Spleen (tissue), 13 donors: ENCODE data around the gene GUCD1. TPM values are rescaled to one million over a fixed set of nuclear protein-coding genes. Genes with fewer than 3 reads are reported as not detected.
"Not testable (repeated sequence)": the region's sequence is repeated elsewhere in the genome, so short reads cannot be mapped to it uniquely, and the experiment has no call there.

Experiments used
- DNase-seq: peaks from one replicate; pipeline ENCODE4 v3.0.0-alpha.2; 2020
- H3K27ac ChIP-seq, 8 donors: fragments of 200-600 bp; sonication (generic) in 7 of 8; 1 replicate in 4 of 8; 2 replicates in 4 of 8; pipeline versions ENCODE4 v1.5.0 to v1.8.0; 2016 to 2021; ENCODE audit warnings: inconsistent platforms in 4 of 8, mild to moderate bottlenecking in 4 of 8, moderate library complexity in 1 of 8
- H3K27me3 ChIP-seq, 7 donors: fragments of 200-600 bp; sonication (generic) in 6 of 7; replicated peaks in 1 of 7; 1 replicate in 4 of 7; 2 replicates in 3 of 7; pipeline versions ENCODE4 v1.5.0 to v1.8.0; 2016 to 2021; ENCODE audit warnings: inconsistent platforms in 3 of 7, mild to moderate bottlenecking in 1 of 7
- H3K36me3 ChIP-seq, 6 donors: fragments of 200-600 bp; sonication (generic) in 5 of 6; 1 replicate in 4 of 6; 2 replicates in 2 of 6; pipeline versions ENCODE4 v1.5.0 to v1.8.0; 2016 to 2021; ENCODE audit warnings: inconsistent platforms in 2 of 6
- H3K4me1 ChIP-seq, 6 donors: fragments of 200-600 bp; sonication (generic) in 5 of 6; 1 replicate in 3 of 6; 2 replicates in 3 of 6; pipeline versions ENCODE4 v1.5.0 to v1.8.0; 2016 to 2021; ENCODE audit warnings: inconsistent platforms in 3 of 6
- H3K4me3 ChIP-seq, 8 donors: fragments of 200-600 bp; sonication (generic) in 7 of 8; 1 replicate in 4 of 8; 2 replicates in 4 of 8; pipeline versions ENCODE4 v1.5.0 to v1.8.0; 2016 to 2021; ENCODE audit warnings: inconsistent platforms in 4 of 8, mild to moderate bottlenecking in 4 of 8, moderate library complexity in 2 of 8
- H3K9me3 ChIP-seq, 8 donors: fragments of 200-600 bp; sonication (generic) in 7 of 8; 1 replicate in 4 of 8; 2 replicates in 4 of 8; pipeline versions ENCODE4 v1.5.0 to v1.8.0; 2016 to 2021; ENCODE audit warnings: inconsistent platforms in 4 of 8
- CTCF ChIP-seq, 11 experiments: fragments of 200-600 bp in 7 of 11; fragments of 450-650 bp in 4 of 11; sonication (generic) in 4 of 11; IDR thresholded peaks in 8 of 11; conservative IDR thresholded peaks in 3 of 11; 1 replicate in 7 of 11; 2 replicates in 4 of 11; pipeline versions ENCODE4 v1.4.0 to v1.8.0; 2016 to 2021; ENCODE audit warnings: antibody characterized with exemption in 11 of 11, inconsistent platforms in 4 of 11, mild to moderate bottlenecking in 1 of 11
- POLR2A ChIP-seq, 3 donors: fragments of 450-650 bp; IDR thresholded peaks; one replicate each; pipeline ENCODE4 v1.5.1; 2017; ENCODE audit warnings: antibody characterized with exemption in 3 of 3, mild to moderate bottlenecking in 1 of 3
- POLR2AphosphoS5 ChIP-seq, 3 donors: sonication (generic); formaldehyde crosslinking; IDR thresholded peaks; one replicate each; pipeline ENCODE4 v1.5.1; 2017; ENCODE audit warnings: antibody characterized with exemption in 3 of 3
- WGBS, 5 donors: extraction: QIAGEN DNeasy Blood & Tissue Kit in 3 of 5; methylation state at CpG; one replicate each; pipeline versions ENCODE4 v1.1.5 to v1.1.7; 2013 to 2018; 5-methylcytosine and 5-hydroxymethylcytosine counted together
- intact Hi-C: fragments of 100-400 bp; cut with DNase I; formaldehyde crosslinking; loops from one replicate; pipeline ENCODE4 v1.15.0; 2023; ENCODE audit warnings: low total_unique reads
- long read RNA-seq, 2 donors: transcript quantifications; one replicate each; lab custom pipeline, GENCODE V29; 2026
- polyA plus RNA-seq, 3 donors: library from polyadenylated mRNA; stranded (reverse); fragments of 200-250 nt; gene quantifications; one replicate each; pipeline ENCODE4 v1.2.1, GENCODE V29; 2013
- total RNA-seq, 7 donors: library from RNA; depleted of rRNA in 3 of 7; stranded (reverse); fragments of >200 nt in 3 of 7; fragmentation: NEBNext Ultra II Directional in 4 of 7; extraction: Animal tissue kit (Norgen Biotek cat#: 25700) in 4 of 7; gene quantifications; one replicate each; pipeline versions ENCODE4 v1.1.0 to v1.2.1, GENCODE V29; 2016 to 2021
- donor health status: healthy with polysubstance abuse.
- donor health status: DM: no; HTN: no; CAD: no; lungs with moderate emphysema.
- donor health status: DM: no; HTN: no; CAD: no.
- donor health status: Bipolar disorder and iron deficiency.
- donor health status: healthy.
- donor health status: DM: no; HTN: no; CAD: no.
- donor health status: DM: yes; HTN: yes; CAD: no.

The GUCD1 gene
- total RNA-seq = 100 to 1,000 TPM in 5 of 7 donors, 10 to 100 TPM in 2; 85.4 to 162 (median 112) TPM
- polyA plus RNA-seq = 100 to 1,000 TPM in 2 of 3 donors, 10 to 100 TPM in 1; 82.6 to 108 (median 105) TPM
- long read RNA-seq, donor 1, partial matches to known transcripts = 12 of 22 reads
- long read RNA-seq, donor 1, other reads (novel, unspliced or antisense) = 0 of 22 reads
- long read RNA-seq, donor 2, transcript GUCD1-206 (6 exons, 3,613 nt) = major isoform, 12 of 17 reads
- long read RNA-seq, donor 2, partial matches to known transcripts = 0 of 17 reads
- long read RNA-seq, donor 2, other reads (novel, unspliced or antisense) = 0 of 17 reads

DNA sequence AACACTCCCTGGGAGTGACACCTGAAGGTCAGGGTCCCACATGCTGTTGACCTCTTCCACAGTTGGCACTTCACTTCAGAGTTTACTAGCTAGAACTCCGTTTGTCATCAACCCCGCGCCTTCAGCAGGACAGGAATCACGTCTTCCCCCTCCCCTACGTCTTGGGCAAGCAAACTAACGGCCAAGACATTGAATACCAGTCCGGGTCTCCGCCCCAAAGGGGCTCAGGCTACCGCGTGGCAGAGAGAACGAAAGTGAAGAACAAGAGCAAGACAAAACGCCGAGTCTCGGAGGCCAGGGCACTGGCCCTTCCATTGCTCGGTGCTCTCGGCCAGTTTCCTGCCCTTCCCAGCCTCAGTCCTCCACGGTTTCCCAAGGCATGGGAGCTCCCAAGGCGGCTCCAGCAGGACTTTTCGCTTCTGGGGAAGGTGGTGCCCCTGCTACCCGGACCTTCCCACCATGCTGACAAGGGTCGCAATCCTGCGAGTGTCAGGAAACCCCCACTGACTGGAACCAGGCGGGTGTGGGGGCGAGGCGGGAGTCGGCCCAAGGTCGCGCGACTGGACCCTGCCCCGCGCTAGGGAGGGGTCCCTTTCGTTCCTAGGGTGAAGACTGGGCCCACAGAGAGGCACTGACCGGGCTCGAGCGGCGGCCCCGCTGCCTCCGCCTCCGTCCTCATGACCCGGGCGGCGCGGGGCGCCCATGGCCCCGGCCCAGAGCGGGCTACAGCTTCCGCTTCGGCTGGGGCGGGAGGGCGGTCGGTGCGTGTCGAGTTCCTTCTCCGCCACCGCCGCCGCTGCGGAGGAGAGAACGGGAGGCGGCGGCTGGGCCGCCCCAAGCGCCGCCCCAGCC is at the start of gene GUCD1:
Gene GUCD1 (minus strand): TSS at position 826 of the 852 bp plus-strand sequence. CDS start 147 bp downstream, at position 679.
- DNase-seq = no peak
- Histone ChIP-seq H3K4me1 (peaks cover 52 to 86% (median 81%) of the 10 kb centered on the region in 6 donors), H3K27ac (peak within 1 kb of the TSS; percentile 94 to 99 (median 98)), H3K27me3 (no peaks in the 10 kb centered on the region), H3K9me3 (no peaks in the 10 kb centered on the region), H3K36me3 (peaks cover 0 to 50% (median 29%) of the 10 kb centered on the region in 6 donors), H3K4me3 (peak within 1 kb of the TSS; percentile 83 to 99 (median 94))
- peak; percentile 90 to 93 (median 91) for TF ChIP-seq POLR2AphosphoS5 (IDR thresholded peaks at IDR 0.05)
- TF ChIP-seq POLR2A (IDR thresholded peaks at IDR 0.05) = peak in 2 of 3 donors; percentile 82 to 86
- no peak for TF ChIP-seq CTCF (IDR thresholded peaks at IDR 0.05 in 8 of 11, conservative IDR thresholded peaks at IDR 0.05 in 3 of 11)
- intact Hi-C loops = no loop called here
- WGBS, 5 donors = 0 to 1% (median 0%) methylated on average over 30 to 64 of the region's 64 CpGs

- Histone ChIP-seq H3K4me1 (peaks cover 5 to 55% (median 30%) of the 10 kb centered on the region in 6 donors), H3K27ac (peak overlapping the region in 3 of 8 donors; percentile 42 to 77 (median 74)), H3K4me3 (peak overlapping the region in 1 of 8 donors; percentile 39)
- H3K9me3 ChIP-seq, H3K36me3 ChIP-seq, H3K27me3 ChIP-seq, intact Hi-C loops: not testable (repeated sequence)
- peak; percentile 68 for DNase-seq
- WGBS, 5 donors = 14 to 18% (median 15%) methylated on average over 13 to 18 of the region's 18 CpGs
Measured at GRCh38 chr22:24603770-24604629, 49.1 kb upstream of the GUCD1 start.

- 59 to 74% (median 71%) methylated on average over 10 to 22 of the region's 22 CpGs for WGBS, 5 donors
- intact Hi-C loops, H3K36me3 ChIP-seq, H3K9me3 ChIP-seq, H3K27me3 ChIP-seq: not testable (repeated sequence)
- peak; percentile 67 for DNase-seq
- Histone ChIP-seq H3K4me3 (peak within 1 kb of the TSS in 1 of 8 donors; percentile 39), H3K27ac (peak within 1 kb of the TSS in 4 of 8 donors; percentile 32 to 77 (median 58)), H3K4me1 (peaks cover 5 to 50% (median 29%) of the 10 kb centered on the region in 6 donors)
Measured at GRCh38 chr22:24602847-24603769, 48.2 kb upstream of the GUCD1 start, which contains the start of gene GGT1. TSS of gene GGT1 (plus strand) at chr22:24603193. CDS start at chr22:24611082, 7,889 bp downstream.

DNA sequence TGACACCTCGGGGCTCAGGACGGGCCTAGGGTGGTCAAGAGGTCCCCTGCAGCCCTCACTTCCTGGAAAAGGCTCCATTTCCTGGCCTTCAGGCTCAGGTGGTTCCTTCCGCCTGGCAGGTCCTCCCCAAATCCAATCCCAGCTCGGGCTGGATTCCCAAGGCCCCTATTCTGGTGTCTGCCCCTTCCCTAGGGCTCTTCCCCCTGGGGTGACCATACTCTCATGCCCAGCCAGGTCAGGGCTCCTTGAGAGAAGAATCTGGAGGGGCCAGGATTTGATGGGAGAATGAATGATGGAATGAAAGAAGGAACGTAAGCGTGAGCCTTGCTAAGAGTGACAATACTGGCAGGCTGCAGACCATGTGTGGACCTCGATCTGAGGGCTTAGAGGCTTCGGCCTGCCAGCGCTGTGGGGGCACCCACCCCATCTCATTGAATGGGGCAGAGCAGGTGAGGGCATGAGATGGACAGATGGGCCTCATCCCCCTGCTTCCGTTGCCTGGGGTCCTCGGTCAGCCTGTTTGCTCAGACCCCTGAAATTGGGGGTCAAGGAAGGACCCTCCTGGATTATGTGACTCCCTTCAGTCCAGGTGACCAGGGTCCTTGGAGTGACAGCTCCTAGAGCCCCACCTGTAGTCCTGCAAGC is 47.3 kb upstream of the GUCD1 start:
- H3K27me3 ChIP-seq, intact Hi-C loops, H3K4me3 ChIP-seq, H3K9me3 ChIP-seq, H3K36me3 ChIP-seq: not testable (repeated sequence)
- WGBS, 5 donors = 82 to 92% (median 84%) methylated on average over 10 to 11 of the region's 11 CpGs
- DNase-seq = peak; percentile 23
- H3K4me1 ChIP-seq = peaks cover 5 to 41% (median 25%) of the 10 kb centered on the region in 6 donors
- peak overlapping the region in 3 of 8 donors; percentile 32 to 77 (median 74) for H3K27ac ChIP-seq
